ENCODE data around the gene MT1A. TPM values are rescaled to one million over a fixed set of nuclear protein-coding genes. Genes with fewer than 3 reads are reported as not detected.

The MT1A gene
- total and polyA plus RNA-seq, 2 donors (not counting 3 experiments of a cell fraction or from before 2014, with no cell fraction given), result 6.5 to 8.4 TPM

DNA sequence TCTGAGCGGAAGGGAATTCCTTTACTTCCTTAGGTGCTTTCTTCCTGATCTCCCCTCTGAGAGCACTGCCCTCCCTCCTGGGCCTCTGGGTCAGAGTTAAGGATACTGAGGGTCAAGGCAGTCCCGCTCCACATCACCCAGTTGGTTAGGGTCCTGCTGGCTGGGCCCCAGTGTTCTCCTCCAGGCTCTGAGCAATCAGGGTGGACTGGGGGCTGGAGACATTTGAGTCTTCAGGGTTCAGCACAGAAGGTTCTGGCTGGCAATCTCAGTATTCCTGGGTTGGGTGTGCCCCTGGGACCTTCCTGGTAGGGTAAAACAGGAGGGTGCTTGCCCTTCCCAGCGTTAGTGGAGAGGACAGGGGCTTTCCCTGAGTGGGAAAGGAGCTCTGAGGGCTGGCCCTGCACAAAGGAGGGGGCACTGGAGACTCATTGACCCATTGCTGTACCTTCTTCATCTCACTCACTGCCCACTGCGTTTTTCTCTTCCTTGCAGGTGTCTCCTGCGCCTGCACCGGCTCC, 5.6 kb upstream of the MT1A start:
- Histone ChIP-seq H3K9me3 (replicated peaks; ENCODE audit: control insufficient read depth, insufficient read depth, low read length) (no peaks in the 10 kb centered on the region), H3K4me3 (replicated peaks in 1 of 3; ENCODE audit: insufficient read depth in 1 of 3, low read depth in 1 of 3, low read length in 3 of 3) (peak overlapping the region in 2 of 3 experiments; percentile 25 to 42), H3K4me1 (ENCODE audit: control insufficient read depth, extremely low read depth, insufficient read depth, low read length) (peaks cover 16% of the 10 kb centered on the region), H4K20me1 (replicated peaks; ENCODE audit: control insufficient read depth, extremely low read depth, insufficient read depth, low read length) (no peaks in the 10 kb centered on the region), H3K36me3 (ENCODE audit: control insufficient read depth in 2 of 2, extremely low read depth in 1 of 2, insufficient read depth in 2 of 2, low read length in 2 of 2) (no peaks in the 10 kb centered on the region), H3K9me1 (replicated peaks; ENCODE audit: control insufficient read depth, extremely low read depth, insufficient read depth, low read length) (no peaks in the 10 kb centered on the region), H2AFZ (ENCODE audit: low read depth, low read length) (peak overlapping the region; percentile 61), H3K27ac (ENCODE audit: insufficient read depth, low read depth, low read length) (no peak overlapping the region), H3K4me2 (ENCODE audit: insufficient read depth, low read length) (peak overlapping the region; percentile 83), H3K27me3 (ENCODE audit: control insufficient read depth in 2 of 2, insufficient read depth in 2 of 2, low read length in 2 of 2) (peaks cover 34 to 38% of the 10 kb centered on the region in 2 experiments), H3K9ac (replicated peaks; ENCODE audit: extremely low read depth, insufficient read depth, low read length) (peak overlapping the region; percentile 2), H3K79me2 (ENCODE audit: control insufficient read depth, insufficient read depth, low read length) (no peaks in the 10 kb centered on the region)
- no peak for DNase-seq (ENCODE audit: low read depth, low spot score)
- no peak for TF ChIP-seq GATA2 (IDR thresholded peaks at IDR 0.05; ENCODE audit: insufficient read depth, insufficient read length, low read depth, low read length)
- TF ChIP-seq POLR2A (IDR thresholded peaks at IDR 0.05; ENCODE audit: low read depth, low read length), result no peak
- TF ChIP-seq, protein P1, sequence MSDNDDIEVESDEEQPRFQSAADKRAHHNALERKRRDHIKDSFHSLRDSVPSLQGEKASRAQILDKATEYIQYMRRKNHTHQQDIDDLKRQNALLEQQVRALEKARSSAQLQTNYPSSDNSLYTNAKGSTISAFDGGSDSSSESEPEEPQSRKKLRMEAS (IDR thresholded peaks at IDR 0.05; ENCODE audit: insufficient read depth, insufficient read length), result no peak
- no peak for TF ChIP-seq POLR2AphosphoS5 (IDR thresholded peaks at IDR 0.05; ENCODE audit: insufficient read depth, low read depth, low read length)
- TF ChIP-seq JUN (IDR thresholded peaks at IDR 0.05; ENCODE audit: borderline replicate concordance, insufficient read depth, insufficient read length, low read depth), result no peak
- ChIA-PET POLR2A (interaction anchor here (1.0 kb wide), 1 partner anchor 11 kb away, joined by 3 read pairs; no protein-coding TSS in a partner anchor), CTCF (interaction anchor here (1.0 to 2.1 kb wide), 2 partner anchors 29 to 41 kb away, joined by 3 to 6 read pairs; no protein-coding TSS in a partner anchor)
- intact Hi-C loops (cut with micrococcal nuclease) (no loop called here), dilution Hi-C loops (cut with MboI; ENCODE audit: extremely low pct_ligation_motif_present, low sequenced_read_pairs) (no loop called here)
- no TSS peak for BruUV-seq (replicated peaks)
- no peak for FAIRE-seq

DNA sequence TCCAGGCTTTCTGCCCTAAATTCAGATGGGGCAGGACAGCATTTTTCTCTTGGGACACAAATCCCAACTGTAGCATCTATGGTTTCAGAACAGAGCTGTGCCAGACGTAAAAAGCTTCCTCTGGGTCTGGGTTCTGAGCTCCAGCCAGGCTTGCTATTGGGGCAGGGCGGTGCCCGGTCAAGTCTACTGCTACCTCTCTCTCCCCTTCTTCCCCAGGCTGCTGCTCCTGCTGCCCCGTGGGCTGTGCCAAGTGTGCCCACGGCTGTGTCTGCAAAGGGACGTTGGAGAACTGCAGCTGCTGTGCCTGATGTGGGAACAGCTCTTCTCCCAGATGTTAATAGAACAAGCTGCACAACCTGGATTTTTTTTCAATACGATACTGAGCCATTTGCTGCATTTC, 4.9 kb upstream of the MT1A start:
- no peak for DNase-seq (ENCODE audit: low read depth, low spot score)
- peaks cover 34 to 39% of the 10 kb centered on the region in 2 experiments for H3K27me3 ChIP-seq (ENCODE audit: control insufficient read depth in 2 of 2, insufficient read depth in 2 of 2, low read length in 2 of 2)

More for the DNA sequence above, 4.9 kb upstream of the MT1A start:
- Histone ChIP-seq H3K4me1 (ENCODE audit: control insufficient read depth, extremely low read depth, insufficient read depth, low read length) (peaks cover 16% of the 10 kb centered on the region), H4K20me1 (replicated peaks; ENCODE audit: control insufficient read depth, extremely low read depth, insufficient read depth, low read length) (no peaks in the 10 kb centered on the region), H3K36me3 (ENCODE audit: control insufficient read depth in 2 of 2, extremely low read depth in 1 of 2, insufficient read depth in 2 of 2, low read length in 2 of 2) (no peaks in the 10 kb centered on the region), H3K9me1 (replicated peaks; ENCODE audit: control insufficient read depth, extremely low read depth, insufficient read depth, low read length) (no peaks in the 10 kb centered on the region), H3K79me2 (ENCODE audit: control insufficient read depth, insufficient read depth, low read length) (no peaks in the 10 kb centered on the region), H3K9me3 (replicated peaks; ENCODE audit: control insufficient read depth, insufficient read depth, low read length) (no peaks in the 10 kb centered on the region), H2AFZ (ENCODE audit: low read depth, low read length) (no peak overlapping the region), H3K4me2 (ENCODE audit: insufficient read depth, low read length) (no peak overlapping the region), H3K4me3 (replicated peaks in 1 of 3; ENCODE audit: insufficient read depth in 1 of 3, low read depth in 1 of 3, low read length in 3 of 3) (no peak overlapping the region), H3K27ac (ENCODE audit: insufficient read depth, low read depth, low read length) (no peak overlapping the region), H3K9ac (replicated peaks; ENCODE audit: extremely low read depth, insufficient read depth, low read length) (no peak overlapping the region)
- no TSS peak for BruUV-seq (replicated peaks)
- CTCF ChIA-PET, result interaction anchor here (0.6 to 1.5 kb wide), 2 partner anchors 30 to 91 kb away, joined by 3 to 5 read pairs; no protein-coding TSS in a partner anchor
- TF ChIP-seq POLR2A (IDR thresholded peaks at IDR 0.05; ENCODE audit: low read depth, low read length), result no peak
- TF ChIP-seq POLR2AphosphoS5 (IDR thresholded peaks at IDR 0.05; ENCODE audit: insufficient read depth, low read depth, low read length), result no peak
- POLR2A ChIA-PET, result interaction anchor here (1.0 kb wide), 1 partner anchor 10 kb away, joined by 3 read pairs; no protein-coding TSS in a partner anchor
- intact Hi-C loops (cut with micrococcal nuclease), result no loop called here
- dilution Hi-C loops (cut with MboI; ENCODE audit: extremely low pct_ligation_motif_present, low sequenced_read_pairs), result no loop called here
- FAIRE-seq, result no peak
